Ovary (tissue), 3 donors: Measurements from ENCODE around the gene KRT71.

Source experiments
- POLR2A ChIP-seq: fragments of 450-650 bp; IDR thresholded peaks from one replicate; pipeline ENCODE4 v1.6.1; 2017; ENCODE audit warnings: antibody characterized with exemption, mild to moderate bottlenecking, moderate library complexity
- TF ChIP-seq, protein P1 (sequence below), 3 donors: fragments of 450-650 bp in 2 of 3; fragments of 200-600 bp in 1 of 3; IDR thresholded peaks; one replicate each; pipeline versions ENCODE4 v1.5.1 to v1.8.0; 2016 to 2022; ENCODE audit warnings: antibody characterized with exemption in 3 of 3, mild to moderate bottlenecking in 1 of 3
- donor health status: DM: no; HTN: no; CAD: no.

DNA sequence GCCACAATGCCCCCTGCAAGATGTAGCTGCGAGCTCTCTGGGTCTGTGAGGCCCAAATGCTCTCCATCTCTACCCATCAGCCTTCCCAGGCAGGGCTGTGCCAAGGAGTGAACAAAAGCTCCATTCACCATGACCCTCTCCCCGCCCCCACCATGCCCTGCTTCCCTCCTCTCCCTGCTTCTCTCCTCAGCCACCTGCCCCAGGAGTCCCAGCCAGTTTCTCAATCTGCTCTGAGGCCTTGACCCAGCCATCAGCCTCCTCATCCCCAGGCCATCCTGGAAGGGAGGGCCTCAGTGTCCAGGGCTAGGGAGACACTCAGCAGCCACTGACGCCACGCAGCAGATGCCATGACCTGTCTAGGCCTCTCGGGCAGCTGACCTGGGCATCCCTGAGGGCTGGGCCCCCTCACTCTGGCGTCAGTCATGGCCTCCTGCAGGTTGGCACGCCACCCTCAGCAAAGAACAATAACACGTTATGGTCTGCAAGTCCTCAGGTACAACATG lies 24.3 kb downstream of the KRT71 start:
- TF ChIP-seq, protein P1, sequence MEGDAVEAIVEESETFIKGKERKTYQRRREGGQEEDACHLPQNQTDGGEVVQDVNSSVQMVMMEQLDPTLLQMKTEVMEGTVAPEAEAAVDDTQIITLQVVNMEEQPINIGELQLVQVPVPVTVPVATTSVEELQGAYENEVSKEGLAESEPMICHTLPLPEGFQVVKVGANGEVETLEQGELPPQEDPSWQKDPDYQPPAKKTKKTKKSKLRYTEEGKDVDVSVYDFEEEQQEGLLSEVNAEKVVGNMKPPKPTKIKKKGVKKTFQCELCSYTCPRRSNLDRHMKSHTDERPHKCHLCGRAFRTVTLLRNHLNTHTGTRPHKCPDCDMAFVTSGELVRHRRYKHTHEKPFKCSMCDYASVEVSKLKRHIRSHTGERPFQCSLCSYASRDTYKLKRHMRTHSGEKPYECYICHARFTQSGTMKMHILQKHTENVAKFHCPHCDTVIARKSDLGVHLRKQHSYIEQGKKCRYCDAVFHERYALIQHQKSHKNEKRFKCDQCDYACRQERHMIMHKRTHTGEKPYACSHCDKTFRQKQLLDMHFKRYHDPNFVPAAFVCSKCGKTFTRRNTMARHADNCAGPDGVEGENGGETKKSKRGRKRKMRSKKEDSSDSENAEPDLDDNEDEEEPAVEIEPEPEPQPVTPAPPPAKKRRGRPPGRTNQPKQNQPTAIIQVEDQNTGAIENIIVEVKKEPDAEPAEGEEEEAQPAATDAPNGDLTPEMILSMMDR (IDR thresholded peaks at IDR 0.05): no peak
- no peak for TF ChIP-seq POLR2A
